Fibroblast of skin of left quadriceps (primary cell): ENCODE results near the gene HOXD4.

Experiments used
- DNase-seq, 2 experiments: peaks; one replicate each; pipeline ENCODE4 v3.0.0-alpha.2; 2013; ENCODE audit warnings: low read depth in 2 of 2

The HOXD4 gene

GRCh38 chr2:176139661-176140512 lies 11.5 kb upstream of the HOXD4 start:
- DNase-seq = no peak

- DNase-seq = no peak
Observed at GRCh38 chr2:176140513-176141317, 10.6 kb upstream of the HOXD4 start.

- DNase-seq = no peak
Observed at GRCh38 chr2:176142281-176142680, 9.1 kb upstream of the HOXD4 start.

- no peak for DNase-seq
Observed at GRCh38 chr2:176145085-176145969, 6.0 kb upstream of the HOXD4 start.

GRCh38 chr2:176146101-176146500 lies 5.2 kb upstream of the HOXD4 start:
- DNase-seq = no peak

- no peak for DNase-seq
Observed at GRCh38 chr2:176146645-176147044, 4.7 kb upstream of the HOXD4 start.

- no peak for DNase-seq
Observed at GRCh38 chr2:176147210-176147799, 4.0 kb upstream of the HOXD4 start.

GRCh38 chr2:176147800-176148496 lies 3.4 kb upstream of the HOXD4 start:
- DNase-seq = no peak

GRCh38 chr2:176148751-176149421 lies 2.5 kb upstream of the HOXD4 start:
- no peak for DNase-seq

- DNase-seq = no peak
Observed at GRCh38 chr2:176149481-176149938, 1.8 kb upstream of the HOXD4 start.

- DNase-seq = no peak
Observed at GRCh38 chr2:176149939-176150583, 1.3 kb upstream of the HOXD4 start.

GRCh38 chr2:176150584-176151441 lies 537 bp upstream of the HOXD4 start:
- no peak for DNase-seq

- DNase-seq = no peak
Observed at GRCh38 chr2:176152350-176153181, 1.2 kb downstream of the HOXD4 start.

- no peak for DNase-seq
Observed at GRCh38 chr2:176154576-176155252, 3.4 kb downstream of the HOXD4 start.

- no peak for DNase-seq
Observed at GRCh38 chr2:176155356-176156044, 4.2 kb downstream of the HOXD4 start.

- DNase-seq = no peak
Observed at GRCh38 chr2:176156301-176156806, 5.0 kb downstream of the HOXD4 start.
